HG03025 (cell line): ENCODE results near the gene MOGAT1.
"Not testable (repeated sequence)": the region's sequence is repeated elsewhere in the genome, so short reads cannot be mapped to it uniquely, and the experiment has no call there.

Experiments
- ATAC-seq: cut with Tn5 transposase; IDR thresholded peaks from one replicate; pipeline ENCODE4 v1.9.1; 2021; ENCODE audit warnings: mild to moderate bottlenecking, moderate library complexity; ENCODE audit not compliant: unreplicated experiment, low FRiP score

The MOGAT1 gene

GRCh38 chr2:222708274-222708710, 36.8 kb downstream of the MOGAT1 start:
- no peak for ATAC-seq

- peak; percentile 56 for ATAC-seq
These were observed 37.9 kb downstream of the MOGAT1 start for GRCh38 chr2:222709191-222709891.

DNA sequence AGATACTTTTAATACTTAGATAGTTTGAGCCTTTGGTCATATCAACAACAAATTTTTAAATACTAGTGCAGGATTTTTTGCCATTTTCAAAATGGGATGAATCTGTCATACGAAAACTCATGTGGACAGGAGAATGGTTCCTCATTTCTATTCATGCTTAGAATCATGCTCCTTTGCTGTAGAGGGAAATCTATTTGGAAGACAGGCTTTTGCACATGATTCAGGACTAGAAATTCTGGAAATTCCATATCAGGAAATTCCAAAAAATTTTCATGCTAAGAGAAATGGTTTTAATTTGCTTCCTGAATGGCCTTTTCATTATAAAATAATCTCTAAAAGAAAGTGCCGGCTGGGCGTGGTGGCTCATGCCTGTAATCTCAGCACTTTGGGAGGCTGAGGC, 39.3 kb downstream of the MOGAT1 start:
- no peak for ATAC-seq

DNA sequence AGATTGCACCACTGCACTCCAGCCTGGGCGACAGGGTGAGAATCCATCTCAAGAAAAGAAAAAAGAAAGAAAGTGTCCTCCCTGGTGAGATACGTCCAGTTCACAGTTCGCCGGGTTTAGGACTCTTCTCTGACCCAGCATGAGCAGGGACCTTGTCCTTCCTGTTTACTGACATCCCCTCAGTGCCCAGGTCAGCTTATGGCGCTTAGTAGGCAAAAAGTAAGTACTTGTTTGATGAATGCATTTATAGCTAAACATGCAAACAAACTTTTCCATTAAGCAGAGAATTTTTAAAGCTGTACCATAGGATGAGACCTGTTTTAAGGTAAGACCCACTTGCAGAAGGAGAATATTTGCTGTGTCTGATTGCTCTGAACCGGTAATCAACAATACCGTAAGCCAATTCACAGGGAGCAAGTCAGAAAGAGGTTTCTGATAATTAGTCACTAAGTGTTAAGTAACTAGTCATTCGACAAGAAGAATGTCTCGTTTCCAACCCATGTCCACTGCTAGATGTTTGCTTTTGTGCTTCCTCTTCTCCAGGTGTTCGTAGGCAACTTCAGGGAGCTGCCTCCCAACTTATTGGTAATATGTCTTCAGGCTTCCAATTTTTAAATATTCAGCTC, 40.0 kb downstream of the MOGAT1 start:
- no peak for ATAC-seq

- ATAC-seq, result no peak
These were observed 41.5 kb downstream of the MOGAT1 start for GRCh38 chr2:222713002-222713401.

DNA sequence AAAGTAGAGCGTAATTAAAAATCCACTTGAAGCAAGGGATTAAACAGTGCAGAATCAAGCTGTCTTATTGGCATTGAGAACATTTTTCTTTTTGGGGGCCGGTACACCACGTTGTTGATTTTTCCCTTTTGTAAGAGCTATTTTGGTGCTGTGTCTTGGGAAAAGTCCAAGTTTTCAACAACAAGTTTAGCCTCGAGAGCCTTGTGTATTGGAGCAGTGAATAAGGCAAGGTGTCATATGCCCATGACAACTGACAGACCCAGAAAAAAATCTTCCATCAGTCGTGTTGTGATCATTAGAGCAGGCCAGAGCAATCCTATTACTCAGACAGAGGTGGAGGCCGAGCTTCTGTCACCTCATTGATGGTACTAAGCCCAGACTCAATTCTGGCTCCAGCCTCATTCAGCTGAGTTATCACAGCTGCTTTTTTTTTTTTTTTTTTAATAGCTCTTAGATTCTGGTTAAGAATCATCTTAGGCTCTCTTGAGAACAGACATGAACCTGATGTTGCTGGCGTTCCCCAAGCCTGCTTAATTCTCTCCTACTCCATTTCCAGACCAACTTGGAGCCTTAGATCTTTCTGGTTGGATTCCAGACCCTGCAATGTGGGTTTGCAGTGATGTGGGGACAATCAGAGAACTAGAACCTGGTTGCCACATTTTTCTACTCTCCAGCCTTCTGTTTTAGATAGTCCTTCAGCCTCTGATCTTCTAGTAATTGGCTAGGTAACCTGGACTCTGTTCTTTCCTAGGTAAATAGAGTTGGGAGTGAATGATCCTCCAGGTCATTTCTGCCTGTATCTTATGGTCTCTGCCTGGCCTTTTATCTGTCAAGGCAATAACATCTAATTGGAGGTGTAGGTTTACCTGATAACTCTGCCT, 43.1 kb downstream of the MOGAT1 start:
- ATAC-seq, result no peak

DNA sequence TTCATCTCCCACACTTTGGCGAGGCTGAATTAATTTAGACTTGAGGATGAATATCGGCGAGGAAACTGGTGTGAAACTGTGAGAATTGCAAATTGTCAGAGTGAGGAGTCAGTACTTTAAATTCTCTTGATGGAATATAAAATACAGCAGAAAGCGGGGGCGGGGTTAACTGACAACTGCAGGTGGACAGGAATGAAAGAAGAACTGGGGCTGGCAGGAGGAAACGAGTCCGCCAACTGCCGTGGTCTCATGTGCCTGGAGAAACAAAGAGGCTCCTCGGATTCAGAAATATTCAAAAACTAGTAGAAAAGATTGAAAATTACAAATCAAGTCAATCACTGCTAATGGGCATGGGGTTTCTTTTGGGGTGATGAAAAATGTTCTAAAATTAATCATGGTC, 44.3 kb downstream of the MOGAT1 start:
- ATAC-seq, result no peak

- ATAC-seq, result not testable (repeated sequence)
These were observed 48.3 kb downstream of the MOGAT1 start for GRCh38 chr2:222719787-222720186.

DNA sequence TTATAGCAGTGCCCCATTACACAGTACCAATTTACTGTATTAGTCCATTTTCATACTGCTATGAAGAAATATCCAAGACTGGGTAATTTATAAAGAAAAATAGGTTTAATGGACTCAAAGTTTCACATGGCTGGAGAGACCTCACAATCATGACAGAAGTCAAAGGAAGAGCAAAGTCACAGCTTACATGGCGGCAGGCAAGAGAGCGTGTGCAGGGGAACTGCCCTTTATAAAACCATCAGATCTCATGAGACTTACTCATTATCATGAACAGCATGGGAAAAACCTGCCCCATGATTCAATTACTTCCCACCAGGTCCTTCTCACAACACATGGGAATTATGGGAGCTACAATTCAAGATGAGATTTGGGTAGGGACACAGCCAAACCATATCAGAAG, 50.1 kb downstream of the MOGAT1 start:
- not testable (repeated sequence) for ATAC-seq

GRCh38 chr2:222722327-222722946, 51.0 kb downstream of the MOGAT1 start:
- ATAC-seq, result peak; percentile 95

DNA sequence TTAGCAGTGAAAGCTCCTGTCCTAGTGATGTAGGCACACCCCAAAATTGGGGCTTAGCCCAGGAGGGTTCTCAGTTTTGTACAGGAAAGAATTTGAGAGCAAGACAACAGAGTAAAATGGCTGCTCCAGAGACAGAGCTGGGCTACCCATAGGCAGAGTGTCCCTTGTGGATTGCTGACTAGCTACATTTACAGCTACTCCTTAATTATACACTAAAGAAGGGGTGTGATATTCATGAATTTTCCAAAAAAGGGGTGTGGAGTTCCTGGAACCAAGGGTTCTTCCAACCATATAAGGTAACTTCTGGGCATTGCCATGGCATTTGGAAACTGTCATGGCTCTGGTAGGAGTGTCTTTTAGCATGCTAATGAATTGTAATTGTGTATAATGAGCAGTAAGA, 52.8 kb downstream of the MOGAT1 start:
- no peak for ATAC-seq

DNA sequence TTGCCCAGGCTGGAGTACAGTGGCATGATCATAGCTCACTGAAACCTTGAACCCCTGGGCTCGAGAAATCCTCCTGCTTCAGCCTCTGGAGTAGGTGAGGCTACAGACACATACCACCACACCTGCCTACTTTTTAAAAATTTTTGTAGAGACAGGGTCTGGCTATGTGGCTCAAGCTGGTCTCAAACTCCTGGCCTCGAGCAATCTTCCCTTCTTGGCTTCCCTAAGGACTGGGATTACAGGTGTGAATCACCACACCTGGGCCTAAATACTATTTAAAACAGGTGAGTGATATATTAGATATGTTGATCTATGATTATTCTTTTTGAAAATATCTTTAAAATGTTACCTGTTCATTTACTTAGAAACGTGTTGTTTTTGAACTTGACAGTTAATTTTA, 57.2 kb downstream of the MOGAT1 start:
- ATAC-seq, result no peak

- ATAC-seq, result no peak
These were observed 59.0 kb downstream of the MOGAT1 start for GRCh38 chr2:222730366-222730999.

DNA sequence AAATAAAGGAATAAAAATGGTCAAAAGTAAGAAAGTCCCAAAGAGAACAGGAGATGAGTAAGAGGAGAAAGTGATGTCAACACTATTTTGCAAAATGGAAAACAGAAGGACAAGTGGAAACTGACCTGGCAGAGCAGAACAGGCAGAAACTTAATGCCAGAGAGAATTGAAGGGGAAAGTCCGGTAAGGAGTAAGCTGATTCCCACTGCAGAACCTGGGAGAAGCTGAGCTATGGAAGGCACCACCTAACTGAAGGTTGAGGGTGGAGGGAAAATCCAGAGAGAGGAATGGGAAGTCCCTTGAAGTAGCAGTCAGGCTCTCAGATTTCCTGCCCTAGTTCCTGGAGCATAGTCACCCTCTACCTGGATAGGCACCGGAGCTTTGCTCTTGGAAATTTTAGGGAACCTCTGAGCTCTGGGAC, 59.8 kb downstream of the MOGAT1 start:
- ATAC-seq, result no peak

GRCh38 chr2:222732489-222733178, 61.2 kb downstream of the MOGAT1 start:
- ATAC-seq, result no peak

GRCh38 chr2:222733470-222733845, 62.0 kb downstream of the MOGAT1 start:
- ATAC-seq, result no peak

DNA sequence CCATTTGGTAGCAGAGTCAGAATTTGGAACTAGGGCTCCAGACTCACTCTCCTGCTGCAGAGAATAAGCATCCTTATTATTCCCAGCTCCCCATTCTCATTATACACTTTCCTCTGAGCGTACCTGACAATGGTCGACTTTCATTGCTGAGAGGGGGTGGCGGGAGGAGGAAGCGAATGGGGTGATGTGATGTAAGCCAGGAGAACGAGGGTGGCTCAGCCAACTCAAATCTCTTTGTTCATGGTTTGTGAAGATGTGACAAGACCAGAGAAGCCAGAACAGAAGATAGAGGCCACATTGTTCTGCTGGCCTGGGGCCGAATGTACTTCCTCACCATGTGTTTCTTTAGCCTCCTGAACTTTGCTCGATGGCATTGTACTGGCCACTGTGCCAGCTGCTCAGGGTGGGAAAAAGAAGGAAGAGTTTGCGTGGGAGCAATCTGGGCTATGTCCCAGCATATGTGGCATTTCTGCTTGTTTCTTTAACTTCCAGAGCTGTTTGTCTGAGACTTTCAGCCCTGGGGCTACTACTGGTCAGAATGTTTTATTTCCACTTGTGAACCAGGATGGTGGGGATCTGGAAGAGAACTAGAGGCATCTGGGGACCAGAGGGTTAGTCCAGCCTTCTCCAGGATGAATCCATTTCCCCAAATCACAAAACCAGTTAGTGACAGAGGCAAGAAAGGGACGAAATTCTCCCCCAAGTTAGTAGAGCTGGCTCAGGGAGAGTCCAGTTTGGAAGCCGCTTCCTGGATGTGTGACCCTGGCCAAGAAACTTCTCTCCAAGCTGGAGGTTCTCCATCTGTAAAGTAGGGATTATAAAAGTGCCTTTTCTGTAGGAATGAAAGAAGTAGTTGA, 62.6 kb downstream of the MOGAT1 start:
- ATAC-seq, result no peak

DNA sequence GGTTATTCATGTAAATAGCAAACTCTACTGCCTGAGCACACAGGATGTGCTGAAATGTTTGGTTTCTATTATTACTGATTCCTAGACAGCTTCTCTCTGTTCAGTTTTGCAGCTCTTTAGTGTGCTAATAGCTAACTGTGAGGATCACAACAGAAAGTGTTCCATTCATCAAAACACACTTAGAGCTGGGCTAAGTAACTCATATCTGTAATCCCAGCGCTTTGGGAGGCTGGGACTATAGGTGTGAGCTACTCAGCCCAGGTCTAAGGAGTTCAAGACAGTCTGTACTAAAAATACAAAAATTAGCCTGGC, 63.2 kb downstream of the MOGAT1 start:
- ATAC-seq, result peak; percentile 91

- ATAC-seq, result no peak
These were observed 64.8 kb downstream of the MOGAT1 start for GRCh38 chr2:222736301-222736700.
